ENCODE data around the gene FAAP20. TPM values are rescaled to one million over a fixed set of nuclear protein-coding genes. Genes with fewer than 3 reads are reported as not detected.

The FAAP20 gene
- total and polyA plus RNA-seq, 2 experiments from 2014 or later, result 24.9 to 117 TPM

- WGBS (ENCODE audit: low lambda C conversion rate, missing lambda C conversion rate), result 97% methylated on average over 16 of the region's 21 CpGs
- H4K20me1 ChIP-seq (ENCODE audit: insufficient read depth, poor library complexity, severe bottlenecking), result no peaks in the 10 kb centered on the region
- no peak for DNase-seq (ENCODE audit: low spot score)
- no peaks in the 10 kb centered on the region for H3K9me2 ChIP-seq (replicated peaks; ENCODE audit: insufficient read depth)
- no peak overlapping the region for H2AFZ ChIP-seq
- no peaks in the 10 kb centered on the region for H3K79me2 ChIP-seq
- no peak for TF ChIP-seq EZH2phosphoT487 (IDR thresholded peaks at IDR 0.05; ENCODE audit: low read depth, severe bottlenecking, unreplicated experiment)
- no peak for TF ChIP-seq EZH2 (IDR thresholded peaks at IDR 0.05; ENCODE audit: borderline replicate concordance)
- TF ChIP-seq CTCF (IDR thresholded peaks at IDR 0.05; ENCODE audit: poor library complexity), result no peak
- H3K27ac ChIP-seq, result no peak overlapping the region
- H3K36me3 ChIP-seq (replicated peaks; ENCODE audit: insufficient read depth, low read depth), result no peaks in the 10 kb centered on the region
- H3K9me3 ChIP-seq (ENCODE audit: low read depth), result no peaks in the 10 kb centered on the region
- no peaks in the 10 kb centered on the region for H3K4me1 ChIP-seq (ENCODE audit: insufficient read depth)
- H3K27me3 ChIP-seq, result no peaks in the 10 kb centered on the region
- no peak overlapping the region for H3K4me3 ChIP-seq
- no peak overlapping the region for H3K4me2 ChIP-seq
Measured at GRCh38 chr1:2154022-2154421, 40.5 kb downstream of the FAAP20 start.

- H3K27me3 ChIP-seq, result no peaks in the 10 kb centered on the region
- no peaks in the 10 kb centered on the region for H3K9me2 ChIP-seq (replicated peaks; ENCODE audit: insufficient read depth)
- H3K4me2 ChIP-seq, result no peak overlapping the region
- no peak for DNase-seq (ENCODE audit: low spot score)
- H4K20me1 ChIP-seq (ENCODE audit: insufficient read depth, poor library complexity, severe bottlenecking), result no peaks in the 10 kb centered on the region
- no peak overlapping the region for H3K4me3 ChIP-seq
- WGBS (ENCODE audit: low lambda C conversion rate, missing lambda C conversion rate), result 96% methylated on average over 11 of the region's 11 CpGs
- H3K9me3 ChIP-seq (ENCODE audit: low read depth), result no peaks in the 10 kb centered on the region
- no peak overlapping the region for H3K27ac ChIP-seq
- no peak overlapping the region for H2AFZ ChIP-seq
- TF ChIP-seq EZH2phosphoT487 (IDR thresholded peaks at IDR 0.05; ENCODE audit: low read depth, severe bottlenecking, unreplicated experiment) (no peak), CTCF (IDR thresholded peaks at IDR 0.05; ENCODE audit: poor library complexity) (no peak), EZH2 (IDR thresholded peaks at IDR 0.05; ENCODE audit: borderline replicate concordance) (no peak)
- H3K4me1 ChIP-seq (ENCODE audit: insufficient read depth), result no peaks in the 10 kb centered on the region
- H3K79me2 ChIP-seq, result no peaks in the 10 kb centered on the region
- no peaks in the 10 kb centered on the region for H3K36me3 ChIP-seq (replicated peaks; ENCODE audit: insufficient read depth, low read depth)
Measured at GRCh38 chr1:2152954-2153353, 41.6 kb downstream of the FAAP20 start.

GRCh38 chr1:2151911-2152310 is 42.7 kb downstream of the FAAP20 start:
- TF ChIP-seq CTCF (IDR thresholded peaks at IDR 0.05; ENCODE audit: poor library complexity) (no peak), EZH2 (IDR thresholded peaks at IDR 0.05; ENCODE audit: borderline replicate concordance) (no peak), EZH2phosphoT487 (IDR thresholded peaks at IDR 0.05; ENCODE audit: low read depth, severe bottlenecking, unreplicated experiment) (no peak)
- 91% methylated on average over 6 of the region's 6 CpGs for WGBS (ENCODE audit: low lambda C conversion rate, missing lambda C conversion rate)
- no peaks in the 10 kb centered on the region for H4K20me1 ChIP-seq (ENCODE audit: insufficient read depth, poor library complexity, severe bottlenecking)
- no peak for DNase-seq (ENCODE audit: low spot score)
- no peaks in the 10 kb centered on the region for H3K36me3 ChIP-seq (replicated peaks; ENCODE audit: insufficient read depth, low read depth)
- no peaks in the 10 kb centered on the region for H3K27me3 ChIP-seq
- no peak overlapping the region for H3K27ac ChIP-seq
- no peaks in the 10 kb centered on the region for H3K4me1 ChIP-seq (ENCODE audit: insufficient read depth)
- H2AFZ ChIP-seq, result no peak overlapping the region
- no peaks in the 10 kb centered on the region for H3K9me3 ChIP-seq (ENCODE audit: low read depth)
- no peaks in the 10 kb centered on the region for H3K9me2 ChIP-seq (replicated peaks; ENCODE audit: insufficient read depth)
- H3K4me2 ChIP-seq, result no peak overlapping the region
- no peak overlapping the region for H3K4me3 ChIP-seq
- no peaks in the 10 kb centered on the region for H3K79me2 ChIP-seq

- Histone ChIP-seq H3K4me2 (no peak overlapping the region), H2AFZ (no peak overlapping the region), H3K4me3 (no peak overlapping the region), H3K27ac (no peak overlapping the region), H3K79me2 (no peaks in the 10 kb centered on the region), H3K27me3 (no peaks in the 10 kb centered on the region), H3K4me1 (ENCODE audit: insufficient read depth) (no peaks in the 10 kb centered on the region), H3K36me3 (replicated peaks; ENCODE audit: insufficient read depth, low read depth) (no peaks in the 10 kb centered on the region), H3K9me3 (ENCODE audit: low read depth) (no peaks in the 10 kb centered on the region), H3K9me2 (replicated peaks; ENCODE audit: insufficient read depth) (no peaks in the 10 kb centered on the region), H4K20me1 (ENCODE audit: insufficient read depth, poor library complexity, severe bottlenecking) (no peaks in the 10 kb centered on the region)
- no peak for DNase-seq (ENCODE audit: low spot score)
- 82% methylated on average over 10 of the region's 10 CpGs for WGBS (ENCODE audit: low lambda C conversion rate, missing lambda C conversion rate)
- TF ChIP-seq CTCF (IDR thresholded peaks at IDR 0.05; ENCODE audit: poor library complexity), result no peak
- TF ChIP-seq EZH2phosphoT487 (IDR thresholded peaks at IDR 0.05; ENCODE audit: low read depth, severe bottlenecking, unreplicated experiment), result no peak
- TF ChIP-seq EZH2 (IDR thresholded peaks at IDR 0.05; ENCODE audit: borderline replicate concordance), result no peak
Measured at GRCh38 chr1:2151252-2151651, 43.3 kb downstream of the FAAP20 start.

Data from hepatocyte (in vitro differentiated cells).